GM21515 (cell line): ENCODE measurements around the gene ARHGAP10.
"Not testable (repeated sequence)": the region's sequence is repeated elsewhere in the genome, so short reads cannot be mapped to it uniquely, and the experiment has no call there.

Experiments used
- ATAC-seq: cut with Tn5 transposase; IDR thresholded peaks from one replicate; pipeline ENCODE4 v1.9.1; 2021; ENCODE audit not compliant: unreplicated experiment

The ARHGAP10 gene

DNA sequence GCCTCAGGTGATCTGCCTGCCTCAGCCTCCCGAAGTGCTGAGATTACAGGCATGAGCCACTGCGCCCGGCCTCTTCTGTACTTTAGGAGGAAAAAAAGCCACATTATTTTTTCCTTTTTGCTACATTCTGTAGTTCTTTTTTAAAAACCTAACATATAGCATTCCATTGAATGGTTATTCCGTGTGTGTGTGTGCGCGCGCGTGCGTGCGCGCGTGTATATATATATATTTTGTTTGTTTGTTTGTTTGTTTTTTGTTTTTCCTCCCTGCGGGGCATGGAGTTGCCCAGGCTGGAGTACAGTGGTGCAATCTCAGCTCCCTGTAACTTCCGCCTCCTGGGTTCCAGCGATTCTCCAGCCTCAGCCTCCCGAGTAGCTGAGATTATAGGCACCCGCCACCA lies 59.5 kb downstream of the ARHGAP10 start:
- ATAC-seq, result no peak

- ATAC-seq, result no peak
Observed at GRCh38 chr4:147791865-147792264, 60.0 kb downstream of the ARHGAP10 start.

GRCh38 chr4:147793569-147794313 lies 61.9 kb downstream of the ARHGAP10 start:
- ATAC-seq, result no peak

DNA sequence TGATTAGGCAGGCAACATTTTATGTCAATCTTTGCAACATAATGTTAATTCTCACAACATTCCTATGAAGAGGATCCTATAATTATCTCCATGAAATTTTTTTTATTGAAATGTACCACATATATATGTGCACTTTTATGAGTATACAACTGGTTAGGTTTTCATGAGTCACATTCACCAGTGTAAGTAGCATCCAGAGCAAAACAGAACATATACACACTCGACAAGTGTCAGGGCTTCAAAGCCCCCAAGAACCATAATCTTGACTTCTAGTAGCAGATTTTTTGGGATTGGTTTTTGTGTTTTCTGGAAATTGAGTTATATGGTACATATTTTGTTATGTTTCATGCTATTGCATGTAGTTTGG lies 62.4 kb downstream of the ARHGAP10 start:
- no peak for ATAC-seq

DNA sequence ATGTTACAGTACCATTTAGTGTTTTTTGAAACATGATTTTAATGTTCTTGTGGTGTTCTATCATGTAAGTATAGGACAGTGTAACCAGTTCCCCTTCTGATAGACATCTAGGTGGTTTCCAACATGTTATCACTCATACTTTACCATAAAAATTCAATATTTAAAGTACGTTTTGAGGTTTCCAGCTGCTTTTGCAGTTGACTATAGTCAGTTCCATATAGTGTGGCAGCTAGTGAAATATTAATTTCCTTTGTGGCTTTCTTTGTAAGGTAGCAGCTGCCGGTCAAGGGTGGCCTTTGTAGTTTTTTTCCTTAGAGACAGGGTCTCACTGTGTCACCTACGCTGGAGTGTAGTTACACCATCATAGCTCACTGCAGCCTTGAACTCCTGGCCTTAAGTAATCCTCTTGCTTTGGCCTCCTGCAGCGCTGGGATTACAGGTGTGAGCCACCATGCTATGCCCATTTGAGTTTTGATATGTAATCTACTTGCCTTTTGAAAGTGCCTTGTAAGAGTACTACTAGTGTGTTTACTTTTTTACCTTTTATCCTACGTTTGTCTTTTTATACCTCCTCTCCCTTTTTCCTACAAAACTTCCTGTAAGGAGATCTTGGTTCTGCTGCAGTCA lies 63.0 kb downstream of the ARHGAP10 start:
- peak; percentile 56 for ATAC-seq

GRCh38 chr4:147799057-147799456 lies 67.2 kb downstream of the ARHGAP10 start:
- not testable (repeated sequence) for ATAC-seq

DNA sequence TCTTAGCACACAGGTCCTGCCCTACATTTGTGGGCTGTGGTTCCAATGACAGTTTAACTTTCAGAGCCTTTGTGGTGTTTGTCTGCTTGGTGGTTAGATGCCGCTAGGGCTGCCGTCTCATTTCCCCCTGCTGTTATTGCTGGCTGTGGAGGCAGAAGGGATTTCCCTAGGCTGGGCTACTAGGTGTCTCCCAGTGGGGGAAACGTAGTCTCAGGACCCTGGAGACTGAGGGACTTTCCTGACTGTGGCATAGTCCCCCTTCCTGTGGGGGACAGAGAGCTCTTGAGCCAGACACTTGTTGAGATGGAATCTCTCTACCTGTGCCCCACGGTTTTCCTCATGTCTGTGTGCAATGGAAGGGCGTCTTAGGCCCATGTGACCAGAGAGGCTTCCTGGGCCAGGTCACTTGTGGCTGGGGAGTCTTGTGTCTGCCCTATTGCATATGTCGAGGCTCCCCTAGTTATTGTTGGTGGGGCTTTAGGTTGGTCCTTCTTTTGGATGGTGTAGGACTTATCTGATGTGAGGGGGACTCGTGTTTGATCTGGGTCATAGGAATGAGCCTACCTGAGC lies 68.2 kb downstream of the ARHGAP10 start:
- ATAC-seq, result peak; percentile 98

DNA sequence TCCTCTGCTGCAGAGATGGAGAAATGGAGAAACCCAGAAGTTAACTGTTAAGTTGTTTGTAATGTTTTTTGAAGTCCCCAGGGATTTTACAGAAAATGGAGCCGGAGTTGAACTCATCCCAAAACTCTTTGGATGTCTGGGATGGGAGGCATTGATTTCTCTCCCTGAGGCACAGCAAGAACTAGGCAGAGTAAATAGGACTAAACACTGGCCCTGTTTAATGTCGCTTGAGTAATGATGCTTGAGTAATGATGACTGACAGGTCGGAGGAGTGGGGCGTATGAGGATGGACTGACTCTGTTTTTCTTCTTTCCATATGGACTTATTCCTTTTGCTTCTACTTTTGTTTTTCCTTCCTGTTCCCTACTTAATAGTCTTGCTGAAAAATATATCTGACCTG lies 69.9 kb downstream of the ARHGAP10 start:
- no peak for ATAC-seq

DNA sequence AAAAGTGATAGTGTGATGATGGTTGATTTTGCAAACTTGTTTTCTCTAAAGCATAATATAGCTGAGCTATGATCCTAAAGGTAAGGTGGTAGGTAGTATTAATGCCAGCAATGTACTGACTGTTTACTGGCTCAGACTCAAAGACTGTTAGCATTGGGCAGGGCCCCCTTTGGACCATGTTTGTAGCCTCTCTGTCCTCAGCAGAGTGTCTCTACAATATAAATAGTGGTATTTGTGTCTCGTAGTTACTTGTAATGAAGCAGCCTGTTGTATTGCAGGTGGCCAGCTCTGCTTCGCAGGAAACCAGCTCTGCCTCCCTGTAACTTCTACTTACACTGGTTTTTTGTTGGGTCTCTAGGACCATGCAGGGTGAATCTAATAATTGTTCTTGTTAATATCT lies 70.5 kb downstream of the ARHGAP10 start:
- no peak for ATAC-seq

- no peak for ATAC-seq
Observed at GRCh38 chr4:147805946-147806345, 74.1 kb downstream of the ARHGAP10 start.

DNA sequence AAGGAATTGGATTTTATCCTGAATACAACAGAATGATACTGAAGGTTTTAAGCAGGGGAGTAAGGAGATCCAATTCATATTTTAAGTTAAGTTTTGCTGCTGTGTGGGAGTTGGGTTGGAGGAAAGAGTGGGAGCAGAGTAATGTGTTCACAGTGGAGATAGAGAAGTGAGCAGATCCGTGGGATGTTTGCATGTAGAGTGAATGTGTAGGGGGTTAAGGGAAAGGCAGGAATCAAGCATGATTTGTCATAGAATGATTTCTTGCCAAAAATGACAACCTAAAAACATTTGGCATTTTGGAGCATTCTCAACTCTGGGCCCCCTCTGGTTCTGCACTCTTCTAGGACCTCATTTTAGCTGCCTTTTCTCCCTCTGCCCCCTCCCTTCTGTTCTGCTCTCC lies 76.6 kb downstream of the ARHGAP10 start:
- no peak for ATAC-seq

DNA sequence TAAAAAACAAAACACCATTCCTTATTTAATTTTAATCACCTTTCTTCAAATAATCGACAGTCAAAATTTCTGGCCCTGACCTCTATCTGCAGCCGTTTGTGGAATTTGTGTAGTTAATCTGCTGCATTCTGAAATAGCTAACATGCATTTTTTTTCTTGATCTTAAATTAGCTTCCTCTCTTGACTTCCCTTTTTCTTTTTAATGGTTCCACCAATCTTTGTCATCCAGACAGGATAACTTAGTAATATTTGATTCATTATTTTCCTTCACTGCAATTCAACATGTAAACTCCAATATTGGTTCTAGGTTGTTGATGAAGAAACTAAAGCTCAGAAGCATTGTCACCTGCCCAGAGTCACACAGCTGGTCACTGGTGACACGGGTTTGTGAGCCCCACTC lies 77.3 kb downstream of the ARHGAP10 start:
- ATAC-seq, result no peak

DNA sequence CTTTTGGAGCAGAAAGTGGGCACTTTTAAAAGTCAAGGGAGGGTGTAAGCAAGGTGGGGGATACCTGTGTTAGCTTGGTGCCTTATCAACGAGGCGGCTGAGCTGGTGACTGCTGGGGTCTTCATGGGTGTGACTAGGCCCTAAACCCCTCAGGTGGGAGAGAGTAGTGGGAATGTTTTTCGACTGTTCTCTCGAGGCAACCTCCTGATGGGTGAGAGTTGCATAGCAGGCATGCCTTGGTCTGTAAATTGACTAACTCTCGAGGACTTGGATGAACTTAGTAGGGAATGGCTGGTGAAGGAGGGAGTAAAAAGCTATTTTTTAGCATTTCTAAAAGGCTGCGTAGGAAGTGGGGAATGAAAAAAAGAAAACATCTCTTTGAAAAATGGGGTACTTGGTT lies 80.0 kb downstream of the ARHGAP10 start:
- no peak for ATAC-seq

DNA sequence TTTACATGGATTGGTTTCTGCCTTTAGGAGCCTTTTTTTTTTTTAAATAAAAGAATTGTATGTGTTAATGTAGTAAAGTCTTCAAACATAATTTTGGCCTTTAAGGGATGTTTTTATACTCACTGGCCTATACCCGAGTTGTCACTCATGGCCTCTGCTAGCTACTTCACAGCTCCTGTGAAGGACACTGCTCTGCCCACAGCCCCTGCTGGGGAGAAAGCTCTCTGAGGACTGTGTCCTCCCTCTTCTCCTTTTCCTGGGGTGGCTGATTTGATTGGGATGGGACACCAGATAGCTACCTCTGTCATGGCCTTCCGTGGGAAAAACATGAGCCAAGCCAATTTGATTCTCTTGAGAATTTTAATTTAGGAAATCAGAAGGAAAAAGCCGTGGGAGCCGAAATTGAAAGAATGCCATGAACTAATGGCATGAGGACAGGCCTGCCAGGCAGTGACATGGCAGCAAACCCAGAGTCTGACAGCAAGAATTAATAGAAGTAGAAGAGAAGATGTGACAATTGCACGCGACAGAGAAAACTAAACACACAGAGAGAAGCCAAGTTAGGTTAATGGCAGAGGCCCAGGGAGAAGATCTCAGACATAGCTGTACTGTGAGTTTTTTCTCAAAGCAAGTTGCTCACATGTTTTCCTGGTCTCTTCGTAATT lies 81.4 kb downstream of the ARHGAP10 start:
- no peak for ATAC-seq

DNA sequence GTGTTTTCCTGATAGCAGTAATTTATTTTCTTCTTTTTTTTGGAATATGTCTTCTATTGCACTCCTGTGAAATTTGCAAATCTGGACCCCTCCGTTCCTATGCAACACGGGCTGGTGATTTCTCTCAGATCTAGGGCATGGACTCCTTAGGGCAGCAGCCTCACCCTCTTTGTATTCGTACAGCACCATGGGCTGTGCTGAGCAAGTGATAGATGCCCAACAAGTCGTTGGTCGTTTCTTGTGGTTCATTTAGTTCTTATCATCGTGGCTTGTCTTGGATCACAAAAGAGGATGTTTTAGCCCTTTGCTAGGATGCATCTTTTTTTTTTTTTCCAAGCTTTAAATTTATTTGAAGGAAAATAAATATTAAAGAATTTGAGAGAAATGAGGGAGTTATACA lies 82.1 kb downstream of the ARHGAP10 start:
- no peak for ATAC-seq

GRCh38 chr4:147814376-147814775 lies 82.5 kb downstream of the ARHGAP10 start:
- no peak for ATAC-seq

DNA sequence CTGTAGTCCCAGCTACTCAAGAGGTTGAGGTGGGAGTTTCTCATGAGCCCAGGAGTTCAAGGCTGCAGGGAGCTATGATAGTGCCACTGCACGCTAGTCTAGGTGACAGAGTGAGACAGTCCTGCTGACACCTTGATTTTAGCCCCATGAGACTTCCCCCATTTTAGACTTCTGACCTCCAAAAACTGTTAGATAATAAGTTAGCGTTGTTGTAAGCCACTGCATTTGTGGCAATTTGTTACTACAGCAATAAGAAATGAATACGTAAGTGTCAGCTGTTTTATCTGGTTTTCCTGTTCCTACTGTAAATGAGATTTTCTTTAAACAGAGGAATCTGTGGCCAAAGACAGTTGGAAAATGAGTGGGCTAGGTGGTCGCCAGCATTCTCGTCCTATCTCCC lies 83.9 kb downstream of the ARHGAP10 start:
- no peak for ATAC-seq

DNA sequence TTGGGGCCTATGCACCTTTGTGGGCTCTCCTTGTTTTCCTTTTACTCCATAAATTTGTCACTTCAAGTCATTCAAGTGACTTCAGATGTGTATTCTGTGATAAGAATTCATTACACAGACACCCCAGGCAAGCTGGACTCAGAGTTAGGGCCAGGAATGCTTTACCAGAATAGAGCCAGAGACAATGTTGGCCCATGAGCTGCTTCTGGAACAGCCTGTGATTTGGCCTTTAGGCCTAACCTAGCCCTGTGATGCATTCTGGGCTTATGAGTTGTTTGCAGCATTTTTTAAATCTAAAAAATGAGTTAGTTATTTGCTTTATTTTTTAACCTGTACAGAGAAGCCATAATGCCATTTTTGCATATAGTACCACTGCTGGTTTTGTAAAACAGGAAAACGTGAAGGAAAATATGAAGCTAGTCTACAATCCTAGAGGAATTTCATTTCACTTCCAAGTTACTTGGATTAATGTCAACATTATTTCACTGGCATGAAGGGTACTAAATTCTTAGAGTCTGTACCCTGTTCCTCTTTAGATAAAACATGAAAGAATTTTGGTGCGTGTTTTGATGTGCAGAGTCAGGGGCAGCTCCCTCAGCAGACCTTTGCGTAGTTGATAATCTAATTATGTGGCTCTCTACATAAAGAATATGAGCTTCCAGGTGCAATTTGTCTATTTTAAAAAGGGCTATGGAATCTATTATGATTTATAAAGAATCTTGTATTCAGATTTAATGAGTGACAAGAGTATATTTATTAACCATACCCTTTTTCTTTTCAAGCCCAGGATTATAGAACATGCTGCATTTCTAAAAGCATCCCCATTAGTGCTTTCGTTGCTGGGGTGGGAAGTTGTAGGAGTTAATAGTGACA lies 84.7 kb downstream of the ARHGAP10 start:
- no peak for ATAC-seq

DNA sequence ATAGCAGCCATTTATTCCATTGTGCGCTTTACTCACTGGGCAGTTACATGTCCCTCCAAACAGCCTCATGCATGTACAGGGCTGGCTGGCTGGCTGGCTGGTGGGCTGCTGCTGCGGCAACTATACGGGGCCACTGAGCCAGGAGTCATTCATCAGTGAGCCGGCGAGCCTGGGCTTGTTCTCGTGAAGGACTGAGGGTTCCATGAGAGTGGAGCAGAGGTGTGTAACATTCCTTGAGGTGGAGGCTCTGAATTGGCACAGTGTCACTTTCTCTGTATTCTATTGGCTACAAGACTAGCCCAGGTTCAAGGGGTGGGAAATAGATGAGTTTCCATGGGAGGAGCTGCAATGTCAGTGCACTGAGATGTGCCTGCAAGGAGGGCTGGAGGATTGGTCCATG lies 89.1 kb downstream of the ARHGAP10 start:
- no peak for ATAC-seq

DNA sequence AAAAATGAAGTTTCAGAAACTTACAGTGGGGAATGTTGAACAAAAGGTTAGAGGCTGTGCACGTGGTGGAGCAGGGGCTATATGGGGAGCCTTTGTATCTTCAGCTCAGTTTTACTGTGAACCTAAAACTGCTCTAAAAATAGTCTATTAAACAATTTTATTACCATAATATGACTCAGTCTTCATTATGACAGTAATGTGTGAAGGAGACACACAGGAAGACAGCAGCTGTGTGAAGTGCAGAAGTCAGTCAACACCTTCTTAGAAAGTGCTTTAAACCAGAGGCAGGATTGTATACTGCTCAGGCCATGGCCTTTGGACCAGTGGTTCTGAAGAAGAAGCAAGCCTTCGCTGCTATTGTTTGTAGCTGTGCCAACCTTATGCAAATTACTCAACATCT lies 89.7 kb downstream of the ARHGAP10 start:
- ATAC-seq, result no peak

GRCh38 chr4:147822128-147822527 lies 90.2 kb downstream of the ARHGAP10 start:
- no peak for ATAC-seq
